B cell (primary cell): ENCODE data around the gene VPS51. TPM values are rescaled to one million over a fixed set of nuclear protein-coding genes. Genes with fewer than 3 reads are reported as not detected.

Experiments
- ATAC-seq: fragments of 200-7000 bp; cut with Tn5 transposase; one replicate; pipeline ENCODE4 v1.10.0; 2021; ENCODE audit warnings: low read depth, mild to moderate bottlenecking, moderate number of reproducible peaks, moderate library complexity
- CTCF ChIA-PET: fragments of 350-600 bp; sonication (Branson Sonifier 250); formaldehyde crosslinking; loops from one replicate; lab custom pipeline; 2021; ENCODE audit warnings: antibody characterized with exemption, inconsistent platforms; lab: Charles Lee
- POLR2A ChIA-PET: fragments of 350-600 bp; sonication (Branson Sonifier 250); formaldehyde crosslinking; loops from one replicate; lab custom pipeline; 2021; ENCODE audit warnings: antibody characterized with exemption; lab: Charles Lee
- DNase-seq: peaks from one replicate; pipeline ENCODE4 v3.0.0; 2013
- H2AFZ ChIP-seq: 2 replicates; pipeline ENCODE4 v1.6.1; 2012; ENCODE audit warnings: mild to moderate bottlenecking, low read depth, low read length; ENCODE audit not compliant: insufficient read depth, poor library complexity, severe bottlenecking
- H3K27ac ChIP-seq, 2 donors: 1 replicate in 1 of 2; 2 replicates in 1 of 2; pipeline ENCODE4 v1.5.1; 2012 to 2013; ENCODE audit warnings: low read length in 2 of 2, mild to moderate bottlenecking in 2 of 2, moderate library complexity in 1 of 2
- H3K27me3 ChIP-seq, 4 experiments: fragments of 200-600 bp in 1 of 4; sonication (generic) in 1 of 4; replicated peaks in 1 of 4; 1 replicate in 2 of 4; 2 replicates in 2 of 4; pipeline versions ENCODE4 v1.6.1 to v1.7.0; 2013 to 2016; ENCODE audit warnings: low read length in 3 of 4, mild to moderate bottlenecking in 2 of 4, mixed read lengths in 1 of 4, moderate library complexity in 1 of 4; ENCODE audit not compliant: insufficient read depth in 4 of 4, control insufficient read depth in 3 of 4; ENCODE audit errors: control extremely low read depth in 1 of 4
- H3K36me3 ChIP-seq, 2 experiments: replicated peaks in 1 of 2; 1 replicate in 1 of 2; 2 replicates in 1 of 2; pipeline versions ENCODE4 v1.6.1 to v1.7.1; 2013; ENCODE audit warnings: low read length in 1 of 2; ENCODE audit not compliant: insufficient read depth in 2 of 2, control insufficient read depth in 1 of 2; ENCODE audit errors: control extremely low read depth in 1 of 2, extremely low read depth in 1 of 2
- H3K4me1 ChIP-seq, 2 donors: fragments of 200-600 bp in 1 of 2; sonication (generic) in 1 of 2; 1 replicate in 1 of 2; 2 replicates in 1 of 2; pipeline versions ENCODE4 v1.5.1 to v1.6.1; 2013 to 2017; ENCODE audit warnings: low read length in 2 of 2; ENCODE audit not compliant: control insufficient read depth in 2 of 2, insufficient read depth in 2 of 2
- H3K4me2 ChIP-seq: replicated peaks from 2 replicates; pipeline ENCODE3; 2012; ENCODE audit warnings: mild to moderate bottlenecking, low read depth, low read length; ENCODE audit not compliant: poor library complexity, severe bottlenecking
- H3K4me3 ChIP-seq, 5 experiments: fragments of 200-600 bp in 1 of 5; sonication (generic) in 1 of 5; 1 replicate in 3 of 5; 2 replicates in 2 of 5; pipeline versions ENCODE4 v1.5.1 to v1.7.0; 2011 to 2016; ENCODE audit warnings: low read length in 4 of 5, mild to moderate bottlenecking in 4 of 5, low read depth in 2 of 5, control low read depth in 1 of 5, moderate library complexity in 1 of 5; ENCODE audit not compliant: insufficient read depth in 1 of 5; ENCODE audit errors: control extremely low read depth in 1 of 5, extremely low read depth in 1 of 5
- H3K79me2 ChIP-seq: fragments of 200-600 bp; sonication (generic); one replicate; pipeline ENCODE4 v1.6.0; 2016; ENCODE audit warnings: low read length; ENCODE audit not compliant: control insufficient read depth, insufficient read depth
- H3K9ac ChIP-seq: fragments of 200-600 bp; sonication (generic); 2 replicates; pipeline ENCODE4 v1.6.1; 2017; ENCODE audit warnings: mild to moderate bottlenecking, low read length, moderate library complexity
- H3K9me3 ChIP-seq, 3 donors: one replicate each; pipeline versions ENCODE4 v1.6.1 to v1.7.1; 2013; ENCODE audit warnings: low read length in 2 of 3; ENCODE audit not compliant: control insufficient read depth in 2 of 3, insufficient read depth in 1 of 3; ENCODE audit errors: control extremely low read depth in 1 of 3
- H4K20me1 ChIP-seq: 2 replicates; pipeline ENCODE4 v1.6.0; 2012; ENCODE audit warnings: mild to moderate bottlenecking, low read length; ENCODE audit not compliant: insufficient read depth, control insufficient read depth, poor library complexity, severe bottlenecking
- H3K27ac Mint-ChIP-seq: one replicate; pipeline ENCODE4 v1.8.0; 2021; ENCODE audit warnings: mixed read lengths
- H3K27me3 Mint-ChIP-seq: one replicate; pipeline ENCODE4 v1.8.0; 2021; ENCODE audit warnings: mixed read lengths
- H3K4me1 Mint-ChIP-seq: one replicate; pipeline ENCODE4 v1.8.0; 2021; ENCODE audit warnings: mixed read lengths
- H3K4me3 Mint-ChIP-seq: one replicate; pipeline ENCODE4 v1.8.0; 2021; ENCODE audit warnings: mixed read lengths
- H3K9me3 Mint-ChIP-seq: one replicate; pipeline ENCODE4 v1.8.0; 2022; ENCODE audit warnings: mixed read lengths; ENCODE audit not compliant: insufficient read depth
- CTCF ChIP-seq: fragments of 200-600 bp; IDR thresholded peaks from one replicate; pipeline ENCODE4 v1.8.0; 2022; ENCODE audit warnings: antibody characterized with exemption, mild to moderate bottlenecking
- EZH2 ChIP-seq: IDR thresholded peaks from 2 replicates; pipeline ENCODE4 v1.6.1; 2012; ENCODE audit warnings: borderline replicate concordance, low read depth, mild to moderate bottlenecking, moderate library complexity, low read length; ENCODE audit not compliant: insufficient read depth, poor library complexity, severe bottlenecking
- WGBS: methylation state at CpG from one replicate; pipeline ENCODE4 v1.1.5; 2013; ENCODE audit warnings: missing lambda C conversion rate; ENCODE audit not compliant: insufficient coverage; 5-methylcytosine and 5-hydroxymethylcytosine counted together
- intact Hi-C: fragments of 100-400 bp; cut with micrococcal nuclease; formaldehyde crosslinking; loops from one replicate; pipeline ENCODE4 v1.10.0; 2022
- polyA plus RNA-seq: library from polyadenylated mRNA; depleted of rRNA; stranded (reverse); fragments of >200 nt; gene quantifications from 2 replicates; pipeline ENCODE4 v1.2.3, GENCODE V29; 2012
- total RNA-seq, 2 donors: library from RNA; stranded (reverse); fragments of 120-200 nt in 1 of 2; gene quantifications; 1 replicate in 1 of 2; 2 replicates in 1 of 2; pipeline versions ENCODE4 v1.2.3 to v1.2.4, GENCODE V29; 2013 to 2022

VPS51 gene
- total and polyA plus RNA-seq, 2 donors (not counting 1 experiment from before 2014, with no cell fraction given) = 206 to 223 TPM

- WGBS = 63% methylated on average over 3 of the region's 3 CpGs
Observed at GRCh38 chr11:65059523-65059922, 36.5 kb upstream of the VPS51 start.

More at GRCh38 chr11:65059523-65059922, 36.5 kb upstream of the VPS51 start:
- H3K4me3 Mint-ChIP-seq = no peak overlapping the region
- peaks cover 0 to 2% (median 1%) of the 10 kb centered on the region in 4 experiments for H3K27me3 ChIP-seq
- no peak overlapping the region for H3K27ac ChIP-seq
- peaks cover 0 to 3% (median 0%) of the 10 kb centered on the region in 3 donors for H3K9me3 ChIP-seq
- ATAC-seq (no peak), DNase-seq (no peak)
- no peak overlapping the region for H3K4me2 ChIP-seq
- no peak overlapping the region for H3K27ac Mint-ChIP-seq
- no peak overlapping the region for H3K4me3 ChIP-seq
- no peaks in the 10 kb centered on the region for H3K27me3 Mint-ChIP-seq
- H4K20me1 ChIP-seq = no peaks in the 10 kb centered on the region
- peaks cover 0 to under 1% of the 10 kb centered on the region in 2 donors for H3K4me1 ChIP-seq
- no peak for TF ChIP-seq EZH2
- TF ChIP-seq CTCF = no peak
- intact Hi-C loops = no loop called here
- no peaks in the 10 kb centered on the region for H3K79me2 ChIP-seq
- H2AFZ ChIP-seq = no peak overlapping the region
- H3K4me1 Mint-ChIP-seq = peaks cover 2% of the 10 kb centered on the region
- no peaks in the 10 kb centered on the region for H3K9me3 Mint-ChIP-seq
- POLR2A ChIA-PET = no interaction called here
- no peaks in the 10 kb centered on the region for H3K36me3 ChIP-seq
- CTCF ChIA-PET = interaction anchor here (1.1 kb wide), 1 partner anchor 19 kb away, joined by 3 read pairs; no protein-coding TSS in a partner anchor
- H3K9ac ChIP-seq = no peak overlapping the region
